Esophagus muscularis mucosa (tissue), 4 donors: ENCODE results near the gene WDR26. TPM values are rescaled to one million over a fixed set of nuclear protein-coding genes. Genes with fewer than 3 reads are reported as not detected.
"Not testable (repeated sequence)": the region's sequence is repeated elsewhere in the genome, so short reads cannot be mapped to it uniquely, and the experiment has no call there.

Experiments used
- DNase-seq: peaks from one replicate; pipeline ENCODE4 v3.0.0-alpha.2; 2017; ENCODE audit errors: extremely low spot score
- H3K27ac ChIP-seq, 4 donors: fragments of 200-600 bp; sonication (generic); replicated peaks in 1 of 4; 1 replicate in 3 of 4; 2 replicates in 1 of 4; pipeline ENCODE4 v1.5.1; 2016 to 2019; ENCODE audit warnings: mild to moderate bottlenecking in 1 of 4
- H3K27me3 ChIP-seq, 4 donors: fragments of 200-600 bp; sonication (generic); one replicate each; pipeline versions ENCODE4 v1.5.1 to v1.6.0; 2016 to 2019
- H3K36me3 ChIP-seq, 4 donors: fragments of 200-600 bp; sonication (generic); one replicate each; pipeline ENCODE4 v1.5.1; 2016 to 2019
- H3K4me1 ChIP-seq, 4 donors: fragments of 200-600 bp; sonication (generic); one replicate each; pipeline ENCODE4 v1.5.1; 2016 to 2019
- H3K4me3 ChIP-seq, 4 donors: fragments of 200-600 bp; sonication (generic); 1 replicate in 2 of 4; 2 replicates in 2 of 4; pipeline ENCODE4 v1.5.1; 2016 to 2019; ENCODE audit warnings: mild to moderate bottlenecking in 4 of 4, moderate library complexity in 1 of 4
- H3K9me3 ChIP-seq, 4 donors: fragments of 200-600 bp; sonication (generic); 1 replicate in 3 of 4; 2 replicates in 1 of 4; pipeline ENCODE4 v1.5.1; 2016 to 2019
- EP300 ChIP-seq: sonication (generic); formaldehyde crosslinking; IDR thresholded peaks from one replicate; pipeline ENCODE4 v1.6.1; 2017; ENCODE audit warnings: antibody characterized with exemption
- POLR2A ChIP-seq: fragments of 450-650 bp; IDR thresholded peaks from one replicate; pipeline ENCODE4 v1.6.1; 2017; ENCODE audit warnings: antibody characterized with exemption, moderate library complexity, mild to moderate bottlenecking, low read depth
- POLR2AphosphoS5 ChIP-seq, 2 donors: sonication (generic); formaldehyde crosslinking; IDR thresholded peaks; one replicate each; pipeline ENCODE4 v1.6.1; 2017; ENCODE audit warnings: antibody characterized with exemption in 2 of 2
- WGBS: methylation state at CpG from one replicate; pipeline ENCODE4 v1.1.5; 2018; 5-methylcytosine and 5-hydroxymethylcytosine counted together
- intact Hi-C: fragments of 100-400 bp; cut with DNase I; formaldehyde crosslinking; loops from one replicate; pipeline ENCODE4 v1.15.1; 2023
- total RNA-seq, 4 donors: library from RNA; depleted of rRNA; stranded (reverse); fragments of >200 nt; gene quantifications; one replicate each; pipeline versions ENCODE4 v1.1.0 to v1.2.1, GENCODE V29; 2016
- TF ChIP-seq, protein P1 (sequence below), 3 experiments: fragments of 200-600 bp in 2 of 3; fragments of 450-650 bp in 1 of 3; sonication (generic) in 2 of 3; IDR thresholded peaks; one replicate each; pipeline ENCODE4 v1.5.1; 2017 to 2019; ENCODE audit warnings: antibody characterized with exemption in 3 of 3, mild to moderate bottlenecking in 2 of 3, moderate library complexity in 1 of 3

WDR26 gene
- total RNA-seq: 10 to 100 TPM; 74.9 to 84.7 (median 78.4) TPM

DNA sequence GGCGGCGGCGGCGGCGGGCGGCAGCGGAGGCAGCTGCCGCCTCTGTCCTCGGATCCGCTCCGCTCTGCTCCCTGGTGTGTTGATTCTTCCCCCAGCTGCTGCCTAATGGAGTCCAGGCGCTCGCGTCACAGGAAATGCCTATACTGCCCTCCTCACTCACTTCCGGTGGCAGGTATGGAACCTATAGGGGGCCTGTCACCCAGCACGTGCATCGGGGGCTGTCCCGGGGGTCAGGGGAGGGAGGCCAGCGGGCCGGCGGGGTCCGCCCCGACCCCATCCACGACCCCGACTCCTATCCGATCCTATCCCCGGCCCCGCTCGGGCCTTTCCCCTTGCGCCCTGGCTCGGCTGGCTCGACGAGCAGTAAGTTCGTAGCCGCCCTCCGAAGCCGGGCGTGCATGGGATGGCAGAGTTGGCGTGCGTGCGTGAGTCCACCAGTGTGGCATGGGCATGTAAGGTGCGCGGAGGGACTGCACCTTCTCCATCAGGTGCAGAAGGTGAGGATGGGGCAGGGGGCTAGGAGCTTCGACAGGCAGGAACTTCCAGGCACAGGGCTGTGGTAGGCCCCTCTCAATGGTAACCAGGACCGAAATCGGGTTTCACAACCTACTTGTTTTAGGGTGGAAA, at the start of gene WDR26:
TSS of gene WDR26 (minus strand) at position 107 of the 627 bp plus-strand sequence.
- peak within 1 kb of the TSS; percentile 97 to 98 (median 97) for H3K27ac ChIP-seq
- intact Hi-C loops: no loop called here
- WGBS: 0% methylated on average over 19 of the region's 46 CpGs

DNA sequence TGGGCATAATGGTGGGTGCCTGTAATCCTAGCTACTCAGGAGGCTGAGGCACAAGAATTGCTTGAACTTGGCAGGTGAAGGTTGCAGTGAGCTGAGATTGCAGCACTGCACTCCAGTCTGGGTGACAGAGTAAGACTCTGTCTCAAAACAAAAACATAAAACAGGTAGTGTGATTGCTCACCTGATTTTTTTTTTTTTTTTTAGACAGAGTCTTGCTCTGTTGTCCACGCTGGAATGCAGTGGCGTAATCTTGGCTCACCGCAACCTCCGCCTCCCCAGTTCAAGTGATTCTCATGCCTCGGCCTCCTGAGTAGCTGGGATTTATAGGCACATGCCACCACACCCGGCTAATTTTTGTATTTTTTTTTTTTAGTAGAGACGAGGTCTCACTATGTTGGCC, 48.6 kb upstream of the WDR26 start:
- DNase-seq, H3K4me1 ChIP-seq, H3K36me3 ChIP-seq, intact Hi-C loops, H3K27me3 ChIP-seq, H3K4me3 ChIP-seq, H3K27ac ChIP-seq, H3K9me3 ChIP-seq: not testable (repeated sequence)
- WGBS: 91% methylated on average over 7 of the region's 7 CpGs

More for the DNA sequence above, at the start of gene WDR26:
- Histone ChIP-seq H3K27me3 (no peaks in the 10 kb centered on the region), H3K4me3 (peak within 1 kb of the TSS; percentile 79 to 98 (median 88)), H3K9me3 (no peaks in the 10 kb centered on the region), H3K4me1 (peaks cover 33 to 52% (median 49%) of the 10 kb centered on the region in 4 donors), H3K36me3 (peaks cover 0 to 6% (median 2%) of the 10 kb centered on the region in 4 donors)
- TF ChIP-seq POLR2AphosphoS5 (IDR thresholded peaks at IDR 0.05): peak; percentile 91 to 92
- TF ChIP-seq, protein P1, sequence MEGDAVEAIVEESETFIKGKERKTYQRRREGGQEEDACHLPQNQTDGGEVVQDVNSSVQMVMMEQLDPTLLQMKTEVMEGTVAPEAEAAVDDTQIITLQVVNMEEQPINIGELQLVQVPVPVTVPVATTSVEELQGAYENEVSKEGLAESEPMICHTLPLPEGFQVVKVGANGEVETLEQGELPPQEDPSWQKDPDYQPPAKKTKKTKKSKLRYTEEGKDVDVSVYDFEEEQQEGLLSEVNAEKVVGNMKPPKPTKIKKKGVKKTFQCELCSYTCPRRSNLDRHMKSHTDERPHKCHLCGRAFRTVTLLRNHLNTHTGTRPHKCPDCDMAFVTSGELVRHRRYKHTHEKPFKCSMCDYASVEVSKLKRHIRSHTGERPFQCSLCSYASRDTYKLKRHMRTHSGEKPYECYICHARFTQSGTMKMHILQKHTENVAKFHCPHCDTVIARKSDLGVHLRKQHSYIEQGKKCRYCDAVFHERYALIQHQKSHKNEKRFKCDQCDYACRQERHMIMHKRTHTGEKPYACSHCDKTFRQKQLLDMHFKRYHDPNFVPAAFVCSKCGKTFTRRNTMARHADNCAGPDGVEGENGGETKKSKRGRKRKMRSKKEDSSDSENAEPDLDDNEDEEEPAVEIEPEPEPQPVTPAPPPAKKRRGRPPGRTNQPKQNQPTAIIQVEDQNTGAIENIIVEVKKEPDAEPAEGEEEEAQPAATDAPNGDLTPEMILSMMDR (IDR thresholded peaks at IDR 0.05): peak in 1 of 3 experiments; percentile 14
- peak; percentile 35 for TF ChIP-seq POLR2A
- peak; percentile 3 for TF ChIP-seq EP300
- DNase-seq: no peak

DNA sequence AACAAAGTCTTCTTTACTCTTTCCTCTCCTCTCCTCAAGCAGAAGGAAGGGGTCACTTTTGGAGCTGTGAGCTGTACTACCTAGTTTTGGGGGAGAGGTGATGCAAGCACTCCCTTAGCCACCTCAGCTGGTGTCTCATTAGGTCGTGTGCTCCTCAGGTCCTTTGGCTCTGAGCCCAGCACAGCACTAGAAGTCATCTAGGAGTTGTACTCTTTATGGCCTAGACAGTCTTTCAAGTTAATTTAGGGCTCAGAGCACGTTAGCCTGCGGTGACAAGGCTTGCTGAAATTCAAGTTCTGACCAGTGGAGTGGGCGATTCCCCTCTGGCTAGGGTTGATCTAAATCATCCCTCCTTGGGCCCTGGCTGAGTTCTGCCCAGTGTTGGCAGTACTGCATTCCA, 48.0 kb upstream of the WDR26 start:
- TF ChIP-seq POLR2A (no peak), POLR2AphosphoS5 (IDR thresholded peaks at IDR 0.05) (no peak), EP300 (no peak)
- TF ChIP-seq, protein P1 (IDR thresholded peaks at IDR 0.05): no peak
- H3K9me3 ChIP-seq: no peaks in the 10 kb centered on the region
- H3K4me3 ChIP-seq: no peak overlapping the region
- intact Hi-C loops: no loop called here
- H3K27ac ChIP-seq: no peak overlapping the region
- WGBS: 78% methylated on average over 3 of the region's 4 CpGs
- no peaks in the 10 kb centered on the region for H3K36me3 ChIP-seq
- no peaks in the 10 kb centered on the region for H3K27me3 ChIP-seq
- DNase-seq: no peak
- peaks cover 0 to 9% (median 3%) of the 10 kb centered on the region in 4 donors for H3K4me1 ChIP-seq

DNA sequence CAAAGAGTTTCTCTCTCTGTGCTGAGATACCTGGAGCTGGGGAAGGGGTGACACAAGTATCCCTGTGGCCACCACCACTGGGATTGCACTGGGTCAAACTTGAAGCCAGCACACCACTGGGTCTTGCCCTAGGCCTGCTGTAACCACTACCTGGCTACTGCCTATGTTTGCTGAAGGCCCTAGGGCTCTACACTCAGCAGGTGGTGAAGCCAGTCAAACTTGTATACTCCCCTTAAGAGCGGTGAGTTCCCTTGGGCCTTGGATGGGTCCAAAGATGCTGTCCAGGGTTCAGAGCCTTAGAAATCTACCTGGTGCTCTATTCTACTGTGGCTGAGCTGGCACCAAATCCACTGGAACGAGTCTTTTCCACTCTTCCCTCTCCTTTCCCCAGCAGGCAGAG, 47.0 kb upstream of the WDR26 start:
- no peak for DNase-seq
- Histone ChIP-seq H3K27ac (no peak overlapping the region), H3K36me3 (no peaks in the 10 kb centered on the region), H3K4me1 (no peaks in the 10 kb centered on the region), H3K27me3 (no peaks in the 10 kb centered on the region), H3K9me3 (no peaks in the 10 kb centered on the region), H3K4me3 (no peak overlapping the region)
- WGBS: 81% methylated on average over 2 of the region's 2 CpGs
- intact Hi-C loops: no loop called here
- TF ChIP-seq EP300 (no peak), POLR2AphosphoS5 (IDR thresholded peaks at IDR 0.05) (no peak), POLR2A (no peak)
- TF ChIP-seq, protein P1 (IDR thresholded peaks at IDR 0.05): no peak

DNA sequence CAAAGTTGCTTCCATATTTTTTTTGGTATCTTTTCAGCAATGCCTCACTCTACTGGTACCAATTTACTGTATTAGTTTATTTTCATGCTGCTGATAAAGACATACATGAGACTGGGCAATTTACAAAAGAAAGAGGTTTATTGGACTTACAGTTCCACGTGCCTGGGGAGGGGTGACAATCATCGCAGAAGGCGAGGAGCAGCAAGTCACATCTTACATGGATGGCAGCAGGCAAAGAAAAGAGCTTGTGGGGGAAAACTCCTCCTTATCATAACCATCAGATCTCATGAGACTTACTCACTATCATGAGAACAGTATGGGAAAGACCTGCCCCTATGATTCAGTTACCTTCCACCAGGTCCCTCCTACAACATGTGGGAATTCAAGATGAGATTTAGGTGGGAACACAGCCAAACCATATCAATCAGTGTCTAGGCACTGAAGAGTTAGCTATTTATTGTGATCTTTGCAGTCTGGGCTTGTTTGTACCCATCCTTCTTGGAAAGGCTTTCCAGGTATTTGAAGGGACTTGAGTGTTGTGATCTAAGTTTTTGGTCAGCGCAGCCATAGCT, 46.4 kb upstream of the WDR26 start:
- 92% methylated on average over 4 of the region's 4 CpGs for WGBS
- intact Hi-C loops, H3K36me3 ChIP-seq, H3K4me3 ChIP-seq, H3K27ac ChIP-seq, DNase-seq, H3K27me3 ChIP-seq, H3K9me3 ChIP-seq, H3K4me1 ChIP-seq: not testable (repeated sequence)

DNA sequence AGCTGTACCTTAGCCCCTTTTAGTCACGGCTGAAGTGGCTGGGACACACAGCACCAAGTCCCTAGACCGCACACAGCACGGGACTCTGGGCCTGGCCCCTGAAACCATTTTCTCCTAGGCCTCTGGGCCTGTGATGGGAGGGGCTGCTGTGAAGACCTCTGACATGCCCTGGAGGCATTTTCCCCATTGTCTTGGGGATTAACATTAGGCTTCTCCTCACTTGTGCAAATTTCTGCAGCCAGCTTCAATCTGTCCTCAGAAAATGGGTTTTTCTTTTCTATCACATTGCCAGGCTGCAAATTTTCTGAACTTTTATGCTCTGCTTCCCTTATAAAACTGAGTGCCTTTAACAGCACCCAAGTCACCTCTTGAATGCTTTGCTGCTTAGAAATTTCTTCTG, 45.6 kb upstream of the WDR26 start:
- DNase-seq, H3K27ac ChIP-seq, H3K36me3 ChIP-seq, H3K9me3 ChIP-seq, intact Hi-C loops, H3K27me3 ChIP-seq, H3K4me3 ChIP-seq, H3K4me1 ChIP-seq: not testable (repeated sequence)
- whole genome bisulfite sequencing: 94% methylated on average over 3 of the region's 3 CpGs
